Hypothalamus (tissue), 51 donors: ENCODE measurements around the gene TRAP1.
A peak's percentile ranks its signal among the peaks of the same experiment; 100 is the strongest.

Experiments used
- DNase-seq, 51 donors: peaks; one replicate each; lab custom pipeline; 2025; lab: John Stamatoyannopoulos, UW

TRAP1 gene

GRCh38 chr16:3737181-3737580 lies 19.9 kb upstream of the TRAP1 start:
- DNase-seq: no peak

DNA sequence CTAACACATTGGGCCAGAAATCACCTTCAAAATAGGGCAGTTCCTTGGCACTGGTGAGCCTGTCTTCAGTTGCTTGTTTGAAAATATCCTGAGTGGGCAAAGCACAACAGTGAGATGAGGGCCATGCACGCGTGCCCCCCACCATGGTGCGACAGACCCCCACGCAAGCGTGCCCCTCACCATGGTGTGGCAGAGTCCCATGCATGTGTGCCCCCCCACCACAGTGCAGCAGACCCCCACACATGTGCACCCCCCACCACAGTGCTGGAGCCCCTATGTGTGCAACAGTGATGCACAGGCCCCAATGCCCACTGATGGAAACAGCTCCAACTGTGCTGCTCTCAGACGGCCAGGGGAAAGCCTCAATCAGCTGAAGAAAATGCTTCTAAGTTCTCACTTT lies 18.8 kb upstream of the TRAP1 start:
- DNase-seq: no peak

DNA sequence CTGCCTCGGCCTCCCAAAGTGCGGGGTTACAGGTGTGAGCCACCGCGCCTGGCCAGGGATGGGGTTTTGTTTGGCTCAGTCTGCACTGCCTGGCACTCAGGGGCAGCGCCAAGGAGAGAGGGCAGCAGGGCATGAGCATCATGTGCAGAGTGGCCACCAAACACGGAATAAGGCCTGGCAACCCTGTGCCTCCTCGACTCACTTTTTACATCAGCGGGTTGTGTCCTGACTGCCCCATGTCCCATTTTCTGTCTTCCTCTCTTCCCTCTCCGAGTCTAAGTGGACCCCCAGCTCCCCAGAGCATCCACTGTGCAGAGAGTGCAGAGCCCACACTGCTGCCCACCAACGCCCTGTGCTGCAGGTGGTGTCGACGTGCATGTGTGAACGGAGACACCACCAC lies 18.2 kb upstream of the TRAP1 start:
- no peak for DNase-seq

GRCh38 chr16:3734758-3735221 lies 17.5 kb upstream of the TRAP1 start:
- no peak for DNase-seq

DNA sequence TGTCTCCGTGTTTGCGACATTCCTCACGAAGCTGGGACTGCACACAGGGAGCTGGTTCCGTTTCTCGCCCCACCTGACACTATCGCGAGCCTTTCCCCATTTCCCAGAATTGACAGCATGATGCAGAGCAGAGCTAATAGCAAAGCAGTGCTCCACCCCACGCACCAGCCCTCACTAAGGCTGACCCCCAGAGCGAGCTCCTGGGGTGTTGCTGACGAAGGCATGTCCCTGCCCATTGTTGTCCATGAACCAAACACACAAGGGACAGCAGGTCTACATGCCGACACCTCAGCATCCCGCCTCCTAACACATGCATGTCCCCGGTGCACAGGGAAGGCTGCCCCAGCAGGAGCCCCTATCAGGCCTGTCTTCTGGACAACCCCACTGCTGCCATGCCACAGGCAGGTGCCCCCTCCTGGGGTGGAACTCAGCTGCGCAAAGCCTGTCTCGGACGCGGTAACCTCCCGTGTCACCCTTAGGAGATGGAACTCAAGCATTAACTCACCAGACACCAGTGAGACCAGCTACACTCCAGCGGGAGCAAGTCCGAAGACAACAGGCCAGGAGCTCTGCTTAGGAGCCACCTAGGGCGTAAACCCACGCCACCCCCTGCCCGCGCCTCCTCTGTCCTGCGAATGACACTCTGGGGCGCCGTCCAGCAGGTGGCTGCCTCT lies 16.9 kb upstream of the TRAP1 start:
- no peak for DNase-seq

DNA sequence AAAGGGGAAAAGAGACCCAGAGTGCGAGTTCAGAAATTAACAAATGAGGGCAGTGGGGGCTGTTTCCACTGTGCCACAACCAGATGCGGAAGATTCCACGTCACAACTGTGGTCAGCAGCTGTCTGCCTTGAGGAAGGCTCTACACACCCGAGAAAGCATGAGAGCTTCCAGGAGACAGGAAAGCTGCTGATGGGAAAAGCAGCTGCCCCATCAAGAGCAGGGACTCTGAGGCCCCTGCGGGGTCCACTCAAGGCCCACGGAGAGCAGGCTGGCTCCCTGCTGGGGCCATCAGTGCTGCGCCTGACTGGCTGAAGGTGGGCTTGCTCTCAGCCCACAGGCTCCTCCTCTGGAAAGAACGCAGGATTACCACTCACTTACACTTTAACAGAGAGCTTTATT lies 14.8 kb upstream of the TRAP1 start:
- no peak for DNase-seq

DNA sequence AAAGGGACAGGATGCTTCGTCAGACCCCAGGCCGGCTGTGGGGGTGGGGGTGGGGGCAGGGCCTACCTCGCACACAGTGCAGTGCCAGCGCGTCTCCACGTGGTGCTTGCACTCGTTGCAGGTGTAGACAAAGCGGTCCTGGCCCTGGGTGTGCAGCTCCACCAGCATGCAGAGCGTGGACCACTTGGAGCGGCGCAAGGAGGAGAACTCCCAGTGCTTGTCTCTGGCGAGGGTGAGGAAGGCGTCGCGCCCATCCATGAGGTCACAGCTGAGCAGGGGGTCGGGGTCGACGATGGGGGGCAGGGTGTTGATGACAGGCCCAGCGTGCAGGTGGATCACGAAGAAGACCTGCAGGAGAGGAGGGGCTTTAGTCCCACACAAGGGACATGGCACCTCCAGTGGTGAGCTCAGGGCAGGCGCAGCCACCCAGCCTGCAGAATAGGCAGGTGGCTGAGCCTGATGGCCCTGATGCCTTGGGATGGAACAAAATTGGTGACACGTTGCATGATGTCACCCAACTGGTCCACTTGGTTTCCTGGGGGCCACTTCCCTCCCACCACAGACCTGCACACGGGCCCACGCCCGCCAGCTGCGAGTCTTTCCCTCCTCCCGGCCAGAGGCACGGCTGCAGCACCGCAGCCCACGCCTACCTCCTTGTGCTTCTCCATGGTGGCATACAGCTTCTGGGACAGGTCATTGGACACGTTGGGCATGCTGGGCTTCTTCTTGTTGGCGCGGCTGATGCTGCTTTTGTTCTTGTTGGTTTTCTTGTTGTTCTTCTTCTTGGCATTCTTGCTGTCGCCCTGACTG lies 14.0 kb upstream of the TRAP1 start:
- DNase-seq: no peak

DNA sequence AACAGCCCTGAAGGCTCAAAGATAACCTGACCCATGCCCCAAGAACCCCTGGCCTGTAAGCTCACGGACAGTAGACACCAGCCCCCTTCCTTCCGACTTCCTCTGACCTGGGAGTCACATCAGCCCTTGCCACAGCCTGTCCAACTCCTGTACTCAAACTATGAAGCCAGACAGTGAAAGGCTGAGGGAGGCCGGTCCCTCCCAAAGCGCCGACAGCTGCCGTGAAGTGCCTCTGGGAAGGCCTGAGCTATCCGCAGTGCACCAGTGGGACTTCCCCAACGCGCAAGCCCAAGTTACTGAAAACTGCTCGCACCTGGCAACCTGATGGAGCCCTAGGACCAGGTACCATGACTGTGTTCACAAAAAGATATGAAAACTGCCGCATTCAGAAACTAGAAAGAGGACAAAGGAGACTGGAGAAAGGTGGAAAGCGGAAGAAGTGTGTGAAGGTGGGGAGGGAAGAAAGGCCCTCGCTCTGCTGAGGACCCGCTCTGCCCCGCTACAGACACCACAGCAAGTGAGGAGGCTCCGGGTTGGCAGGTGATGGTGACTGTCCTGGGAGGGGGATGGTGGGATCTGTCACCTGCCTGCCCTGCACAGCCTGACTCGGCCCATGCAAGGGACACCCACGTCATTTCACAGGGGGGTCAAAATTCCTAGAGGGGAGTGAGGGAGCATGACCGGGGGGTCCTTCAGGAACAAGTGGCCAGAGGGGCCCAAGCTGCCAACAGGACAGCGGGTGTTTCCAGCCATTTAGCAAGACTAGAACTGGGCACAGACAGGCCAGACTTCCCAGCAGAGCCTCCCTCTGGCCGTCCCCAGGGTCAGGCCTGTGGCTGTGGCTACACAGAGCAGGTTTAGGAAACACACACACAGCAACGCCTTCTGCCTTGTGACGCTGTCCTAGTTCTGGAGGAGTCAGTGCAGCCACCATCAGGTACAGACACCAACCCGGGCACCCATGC lies 13.1 kb upstream of the TRAP1 start:
- DNase-seq: no peak

DNA sequence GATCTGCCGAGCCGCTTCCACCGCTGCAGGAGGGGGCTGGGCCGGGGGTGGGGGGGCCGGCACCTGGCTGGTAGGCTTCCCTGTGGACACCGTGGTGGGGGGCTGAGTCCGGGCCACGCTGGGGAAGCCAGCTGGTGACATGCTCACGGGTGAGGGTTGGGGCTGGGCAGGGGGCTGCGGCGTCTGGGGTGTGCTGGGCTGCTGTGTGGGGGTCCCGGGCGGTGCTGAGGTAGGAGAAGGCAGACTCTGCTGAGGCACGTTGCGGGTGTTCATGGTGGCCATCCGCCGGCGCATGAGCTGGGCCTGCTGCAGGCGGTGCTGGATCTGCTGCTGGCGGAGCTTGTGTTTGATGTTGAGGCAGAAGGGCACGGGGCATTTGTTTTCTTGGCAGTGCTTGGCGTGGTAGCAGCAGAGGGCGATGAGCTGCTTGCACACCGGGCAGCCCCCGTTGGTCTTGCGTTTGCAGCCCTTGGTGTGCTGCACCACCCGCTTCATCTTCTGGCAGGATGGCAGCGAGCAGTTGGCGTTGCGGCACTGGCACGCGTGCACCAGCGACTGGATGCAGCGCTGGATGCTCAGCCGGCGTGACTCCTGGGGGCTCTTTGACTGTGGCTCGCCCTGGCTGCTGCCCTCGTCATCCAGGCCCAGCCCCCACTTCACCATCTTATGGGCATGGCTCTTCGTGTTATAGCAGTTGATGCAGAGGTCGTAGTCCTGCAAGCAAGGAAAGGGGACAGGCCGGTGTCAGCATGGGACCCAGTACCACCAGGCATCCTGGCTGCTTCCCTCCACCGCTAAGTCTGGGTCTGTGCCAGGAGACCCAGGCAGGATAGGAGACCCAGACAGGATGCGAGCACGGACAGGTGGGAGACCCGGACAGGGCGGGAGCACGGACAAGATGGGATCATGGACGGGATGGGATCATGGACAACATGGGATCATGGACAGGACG lies 12.1 kb upstream of the TRAP1 start:
- no peak for DNase-seq

DNA sequence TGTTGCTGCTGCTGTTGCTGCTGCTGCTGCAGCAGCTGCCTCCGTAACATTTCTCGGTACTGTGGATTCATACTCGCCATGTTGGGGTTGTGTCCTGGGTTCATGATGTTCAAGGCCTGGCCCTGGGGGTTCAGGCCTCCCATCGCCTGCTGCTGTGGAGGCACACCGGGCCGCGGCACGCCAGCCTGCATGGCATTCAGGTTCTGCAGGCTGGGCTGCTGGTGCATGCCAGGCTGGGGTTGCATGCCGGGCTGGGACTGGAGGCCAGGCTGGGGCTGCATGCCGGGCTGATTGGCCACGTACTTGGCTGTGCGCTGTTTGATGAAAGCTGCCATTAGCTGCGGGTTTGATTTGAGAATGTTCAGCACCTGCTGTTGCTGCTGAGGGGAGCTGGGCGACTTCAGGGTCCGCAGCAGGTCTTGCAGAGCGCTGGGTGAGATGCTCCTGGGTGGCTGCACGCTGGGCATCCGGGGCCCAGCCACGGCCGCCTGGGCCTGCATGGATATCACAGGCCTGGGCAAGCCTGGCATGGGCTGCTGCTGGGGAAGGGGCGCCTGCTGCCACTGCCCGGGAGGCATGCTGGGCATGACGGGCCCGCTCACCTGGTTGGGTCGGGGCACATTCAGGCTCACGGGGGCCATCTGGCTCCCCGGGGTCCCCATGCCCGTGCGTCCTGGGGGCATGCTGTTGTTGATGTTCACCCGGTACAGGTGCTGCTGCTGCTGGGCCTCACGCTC lies 11.3 kb upstream of the TRAP1 start:
- DNase-seq: no peak

GRCh38 chr16:3727806-3728381 lies 10.6 kb upstream of the TRAP1 start:
- no peak for DNase-seq

DNA sequence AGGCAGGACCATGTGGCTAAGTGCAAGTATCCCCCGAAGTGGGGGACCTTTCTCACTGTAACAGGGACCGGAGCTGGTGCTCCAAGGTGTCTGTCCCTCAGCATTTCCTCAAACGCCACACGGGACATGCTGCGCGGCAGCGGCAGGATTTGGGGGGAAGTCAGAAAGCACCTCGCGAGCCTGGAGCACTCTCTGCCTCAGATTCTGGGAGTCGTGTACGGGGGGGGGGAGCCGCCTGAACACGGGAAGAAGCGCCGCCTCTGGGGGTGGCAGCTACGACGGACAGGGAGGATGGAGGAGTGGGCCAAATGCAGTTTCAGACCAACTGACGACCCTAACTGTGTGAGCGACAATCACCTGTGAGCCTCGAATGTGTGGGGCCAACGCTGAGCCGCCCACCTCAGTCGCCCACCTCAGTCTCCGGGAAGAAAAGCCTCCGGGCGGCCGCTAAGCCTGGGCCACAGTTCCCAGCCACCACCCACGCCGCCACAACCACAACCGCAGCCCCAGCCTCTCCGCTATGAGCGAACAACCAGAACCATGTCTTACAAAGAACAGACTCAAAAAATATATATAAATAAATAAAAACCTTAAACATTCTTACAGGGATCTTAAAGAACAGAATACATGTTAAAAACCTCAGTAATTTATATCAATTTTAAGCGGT lies 8.8 kb upstream of the TRAP1 start:
- no peak for DNase-seq

- no peak for DNase-seq
These were observed 8.0 kb upstream of the TRAP1 start for GRCh38 chr16:3725276-3725675.

- no peak for DNase-seq
These were observed 5.2 kb upstream of the TRAP1 start for GRCh38 chr16:3722508-3722907.

DNA sequence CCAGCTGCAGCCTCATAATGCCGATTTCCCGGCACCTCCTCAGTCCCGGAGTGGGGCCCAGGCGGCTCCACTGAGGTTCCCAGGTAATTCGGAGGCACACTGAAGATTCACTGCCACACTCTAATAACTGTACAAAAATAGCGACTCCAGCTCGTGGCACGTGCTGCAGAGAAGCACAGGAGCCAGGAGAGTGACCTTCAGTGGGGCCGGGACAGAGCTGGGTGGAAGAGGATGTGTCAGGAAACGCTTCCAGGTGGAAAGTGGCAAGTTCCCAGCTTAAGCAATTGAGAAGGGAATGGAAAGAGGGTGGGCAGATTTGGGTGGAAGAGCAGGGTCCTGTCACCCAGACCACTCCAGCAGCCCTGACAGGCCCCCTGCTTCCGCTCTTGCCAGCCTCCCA lies 3.1 kb upstream of the TRAP1 start:
- no peak for DNase-seq

GRCh38 chr16:3718628-3719027 lies 1.3 kb upstream of the TRAP1 start:
- no peak for DNase-seq

GRCh38 chr16:3718019-3718391 lies 681 bp upstream of the TRAP1 start:
- DNase-seq: peak in 1 of 51 donors; percentile 40

DNA sequence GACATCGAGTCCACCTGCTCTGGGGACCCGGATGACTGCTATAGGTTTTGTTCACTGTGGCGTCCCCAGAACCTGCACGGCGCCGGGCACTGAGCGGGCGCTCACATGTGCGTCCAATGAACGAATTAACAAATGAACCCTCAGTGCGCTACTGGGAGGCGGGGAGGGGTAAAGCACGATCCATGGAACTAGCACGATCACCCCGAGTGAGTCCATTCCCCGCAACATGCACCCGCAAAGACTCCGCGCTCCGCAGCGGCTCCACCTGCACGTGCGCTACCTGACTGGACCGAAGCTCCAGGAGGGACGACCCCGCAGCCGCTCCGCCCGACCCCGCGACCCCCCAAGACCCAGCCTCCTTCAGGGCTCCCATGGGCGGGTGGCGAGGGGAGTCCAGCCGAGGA lies 491 bp downstream of the TRAP1 start:
- peak in 8 of 51 donors; percentile 10 to 41 (median 30) for DNase-seq
